C4-2B (cell line): ENCODE measurements around the gene BTBD17.

Experiments used
- ZFX ChIP-seq: fragments of 450-650 bp; IDR thresholded peaks from 2 replicates; pipeline ENCODE4 v1.6.1; 2017
- TF ChIP-seq, protein P1 (sequence below): fragments of 450-650 bp; conservative IDR thresholded peaks from 2 replicates; pipeline ENCODE4 v1.5.1; 2017; ENCODE audit warnings: mild to moderate bottlenecking

DNA sequence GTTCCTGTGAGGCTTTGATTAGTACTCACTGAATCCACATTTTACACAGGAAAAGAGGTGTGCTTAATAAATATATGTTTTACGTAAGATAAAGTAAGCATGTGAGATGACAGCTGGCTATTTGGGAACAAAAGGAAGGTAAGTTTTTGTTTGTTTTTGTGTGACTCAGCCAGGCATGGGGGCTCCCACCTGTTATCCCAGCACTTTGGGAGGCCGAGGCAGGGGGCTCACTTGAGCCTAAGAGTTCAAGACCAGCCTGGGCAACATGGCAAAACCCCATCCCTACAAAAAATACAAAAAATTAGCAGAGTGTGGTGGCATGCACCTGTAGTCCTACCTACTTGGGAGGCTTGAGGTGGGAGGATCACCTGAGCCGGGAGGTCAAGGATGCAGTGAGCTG is 23.5 kb upstream of the BTBD17 start:
- no peak for TF ChIP-seq ZFX
- TF ChIP-seq, protein P1, sequence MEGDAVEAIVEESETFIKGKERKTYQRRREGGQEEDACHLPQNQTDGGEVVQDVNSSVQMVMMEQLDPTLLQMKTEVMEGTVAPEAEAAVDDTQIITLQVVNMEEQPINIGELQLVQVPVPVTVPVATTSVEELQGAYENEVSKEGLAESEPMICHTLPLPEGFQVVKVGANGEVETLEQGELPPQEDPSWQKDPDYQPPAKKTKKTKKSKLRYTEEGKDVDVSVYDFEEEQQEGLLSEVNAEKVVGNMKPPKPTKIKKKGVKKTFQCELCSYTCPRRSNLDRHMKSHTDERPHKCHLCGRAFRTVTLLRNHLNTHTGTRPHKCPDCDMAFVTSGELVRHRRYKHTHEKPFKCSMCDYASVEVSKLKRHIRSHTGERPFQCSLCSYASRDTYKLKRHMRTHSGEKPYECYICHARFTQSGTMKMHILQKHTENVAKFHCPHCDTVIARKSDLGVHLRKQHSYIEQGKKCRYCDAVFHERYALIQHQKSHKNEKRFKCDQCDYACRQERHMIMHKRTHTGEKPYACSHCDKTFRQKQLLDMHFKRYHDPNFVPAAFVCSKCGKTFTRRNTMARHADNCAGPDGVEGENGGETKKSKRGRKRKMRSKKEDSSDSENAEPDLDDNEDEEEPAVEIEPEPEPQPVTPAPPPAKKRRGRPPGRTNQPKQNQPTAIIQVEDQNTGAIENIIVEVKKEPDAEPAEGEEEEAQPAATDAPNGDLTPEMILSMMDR: no peak
